ENCODE data around the gene TNFRSF12A.
A peak's percentile ranks its signal among the peaks of the same experiment; 100 is the strongest.

The TNFRSF12A gene

GRCh38 chr16:3010510-3010909, 9.7 kb upstream of the TNFRSF12A start:
- Histone ChIP-seq H3K36me3 (ENCODE audit: control insufficient read depth in 2 of 2, insufficient read depth in 1 of 2, low read length in 2 of 2) (no peaks in the 10 kb centered on the region), H3K27ac (ENCODE audit: extremely low read depth, low read depth, low read length) (no peak overlapping the region), H3K4me1 (ENCODE audit: control insufficient read depth, insufficient read depth, low read length) (no peaks in the 10 kb centered on the region; the same call in 1 of the 2 replicates), H3K9me3 (ENCODE audit: control insufficient read depth, insufficient read depth, low read depth, low read length) (no peaks in the 10 kb centered on the region), H3K4me3 (ENCODE audit: low read depth, low read length) (no peak overlapping the region)
- TF ChIP-seq ZNF121 (tag by site-specific recombination; IDR thresholded peaks at IDR 0.05) (peak; percentile 63; the same call in 1 of the 2 replicates), BCL11A (tag by site-specific recombination; IDR thresholded peaks at IDR 0.05; ENCODE audit: low read depth) (no peak)
- CTCF ChIA-PET: interaction anchor here (0.7 to 1.3 kb wide), 3 partner anchors 9 to 156 kb away, joined by 3 to 6 read pairs (median 4); partner anchors contain the start of gene TNFRSF12A
- POLR2A ChIA-PET: interaction anchor here (12.4 kb wide), 1 partner anchor 13 kb away, joined by 247 read pairs; the partner anchor contains the start of genes CLDN6, HCFC1R1, THOC6 and TNFRSF12A

DNA sequence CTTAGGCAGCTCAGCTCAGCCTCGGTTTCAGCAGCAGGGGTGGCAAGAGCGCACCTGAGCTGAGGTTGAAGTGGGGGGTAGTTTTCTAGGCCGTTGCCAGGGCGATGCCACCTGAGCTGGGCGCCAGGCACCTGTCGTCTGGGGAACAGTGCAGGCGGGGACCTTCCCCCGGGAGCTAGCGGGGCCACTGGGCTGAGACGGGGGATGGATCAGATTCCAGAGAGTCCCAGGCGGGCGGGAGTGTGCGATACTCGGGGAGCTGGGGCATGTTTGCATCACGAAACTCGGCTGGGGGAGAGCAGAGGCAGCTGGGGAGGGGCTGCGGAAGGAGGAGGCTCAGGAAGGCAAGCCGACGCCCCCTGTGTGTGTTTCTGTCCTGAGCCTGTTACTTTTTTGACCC, 7.9 kb upstream of the TNFRSF12A start:
- no peaks in the 10 kb centered on the region for H3K9me3 ChIP-seq (ENCODE audit: control insufficient read depth, insufficient read depth, low read depth, low read length)
- no peak overlapping the region for H3K27ac ChIP-seq (ENCODE audit: extremely low read depth, low read depth, low read length)
- POLR2A ChIA-PET: interaction anchor here (0.6 to 1.4 kb wide), 4 partner anchors 9 to 16 kb away, joined by 3 to 5 read pairs (median 4); partner anchors contain the start of genes HCFC1R1 and THOC6
- no peaks in the 10 kb centered on the region; the same call in 1 of the 2 replicates for H3K4me1 ChIP-seq (ENCODE audit: control insufficient read depth, insufficient read depth, low read length)
- no peaks in the 10 kb centered on the region for H3K36me3 ChIP-seq (ENCODE audit: control insufficient read depth in 2 of 2, insufficient read depth in 1 of 2, low read length in 2 of 2)
- no peak for TF ChIP-seq HOXD13 (CRISPR knock-in tag; IDR thresholded peaks at IDR 0.05; ENCODE audit: borderline replicate concordance)
- TF ChIP-seq BCL11B (tag by site-specific recombination; IDR thresholded peaks at IDR 0.05; ENCODE audit: low read depth): no peak
- peak; percentile 53 for TF ChIP-seq SCRT2 (tag by site-specific recombination; IDR thresholded peaks at IDR 0.05)
- no peak for TF ChIP-seq ZNF174 (tag by site-specific recombination; IDR thresholded peaks at IDR 0.05)
- peak; percentile 40 for TF ChIP-seq KLF1 (tag by site-specific recombination; IDR thresholded peaks at IDR 0.05)
- TF ChIP-seq EGR2 (tag by site-specific recombination; IDR thresholded peaks at IDR 0.05; ENCODE audit: low read depth): peak; percentile 16; the same call in 1 of the 2 replicates
- TF ChIP-seq GLIS2 (tag by site-specific recombination; IDR thresholded peaks at IDR 0.05): no peak
- TF ChIP-seq, protein P1, sequence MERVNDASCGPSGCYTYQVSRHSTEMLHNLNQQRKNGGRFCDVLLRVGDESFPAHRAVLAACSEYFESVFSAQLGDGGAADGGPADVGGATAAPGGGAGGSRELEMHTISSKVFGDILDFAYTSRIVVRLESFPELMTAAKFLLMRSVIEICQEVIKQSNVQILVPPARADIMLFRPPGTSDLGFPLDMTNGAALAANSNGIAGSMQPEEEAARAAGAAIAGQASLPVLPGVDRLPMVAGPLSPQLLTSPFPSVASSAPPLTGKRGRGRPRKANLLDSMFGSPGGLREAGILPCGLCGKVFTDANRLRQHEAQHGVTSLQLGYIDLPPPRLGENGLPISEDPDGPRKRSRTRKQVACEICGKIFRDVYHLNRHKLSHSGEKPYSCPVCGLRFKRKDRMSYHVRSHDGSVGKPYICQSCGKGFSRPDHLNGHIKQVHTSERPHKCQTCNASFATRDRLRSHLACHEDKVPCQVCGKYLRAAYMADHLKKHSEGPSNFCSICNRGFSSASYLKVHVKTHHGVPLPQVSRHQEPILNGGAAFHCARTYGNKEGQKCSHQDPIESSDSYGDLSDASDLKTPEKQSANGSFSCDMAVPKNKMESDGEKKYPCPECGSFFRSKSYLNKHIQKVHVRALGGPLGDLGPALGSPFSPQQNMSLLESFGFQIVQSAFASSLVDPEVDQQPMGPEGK (tag by site-specific recombination; IDR thresholded peaks at IDR 0.05): peak; percentile 55
- TF ChIP-seq ZNF701 (tag by site-specific recombination; IDR thresholded peaks at IDR 0.05): no peak
- no peak for TF ChIP-seq ZNF19 (tag by site-specific recombination; IDR thresholded peaks at IDR 0.05; ENCODE audit: low read depth)
- TF ChIP-seq OVOL3 (tag by site-specific recombination; IDR thresholded peaks at IDR 0.05): no peak
- TF ChIP-seq ZNF677 (tag by site-specific recombination; IDR thresholded peaks at IDR 0.05): no peak
- 0 out of 2 replicates have a peak, but pooled peaks have one; percentile 9 for TF ChIP-seq ZFHX2 (tag by site-specific recombination; conservative IDR thresholded peaks at IDR 0.05)
- TF ChIP-seq HOXA7 (CRISPR knock-in tag; IDR thresholded peaks at IDR 0.05; ENCODE audit: borderline replicate concordance): no peak
- H3K4me3 ChIP-seq (ENCODE audit: low read depth, low read length): no peak overlapping the region
- CTCF ChIA-PET: interaction anchor here (1.0 kb wide), 1 partner anchor 9 kb away, joined by 3 read pairs; no protein-coding TSS in a partner anchor

DNA sequence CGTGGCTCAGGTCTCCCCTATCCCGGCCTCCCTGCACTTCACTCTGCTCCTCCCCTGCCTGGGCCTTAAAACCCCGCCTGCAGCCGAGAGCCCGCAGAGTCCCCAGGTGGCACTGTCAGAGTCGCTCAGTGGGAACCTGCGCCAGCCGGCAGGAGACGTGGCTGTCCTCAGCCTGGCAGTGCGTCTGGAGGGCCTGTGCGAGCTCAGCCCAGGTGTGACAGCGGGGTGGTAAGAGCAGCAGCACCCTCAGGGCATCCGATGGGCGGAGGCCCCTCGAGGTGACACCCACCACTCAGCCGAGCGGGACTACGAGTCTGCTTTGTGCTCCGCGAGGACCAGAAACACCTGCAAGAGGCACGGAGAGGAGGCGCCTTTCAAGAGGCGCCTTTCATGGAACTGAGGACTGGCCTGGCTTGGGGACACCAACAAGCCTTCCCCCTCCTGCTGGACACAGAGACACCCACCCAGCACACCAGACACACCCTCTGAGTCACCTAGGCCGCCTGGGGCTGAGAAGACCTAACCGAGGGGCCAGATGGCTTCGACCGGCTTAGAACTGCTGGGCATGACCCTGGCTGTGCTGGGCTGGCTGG, 7.2 kb upstream of the TNFRSF12A start, which contains the start of gene CLDN9:
CLDN9 (plus strand) TSS at position 96 of the 593 bp plus-strand sequence; CDS start at position 536, 440 bp downstream.
- Histone ChIP-seq H3K4me1 (ENCODE audit: control insufficient read depth, insufficient read depth, low read length) (no peaks in the 10 kb centered on the region; the same call in 1 of the 2 replicates), H3K36me3 (ENCODE audit: control insufficient read depth in 2 of 2, insufficient read depth in 1 of 2, low read length in 2 of 2) (no peaks in the 10 kb centered on the region), H3K27ac (ENCODE audit: extremely low read depth, low read depth, low read length) (no peak within 1 kb of the TSS), H3K4me3 (ENCODE audit: low read depth, low read length) (no peak within 1 kb of the TSS), H3K9me3 (ENCODE audit: control insufficient read depth, insufficient read depth, low read depth, low read length) (no peaks in the 10 kb centered on the region)
- POLR2A ChIA-PET: interaction anchor here (0.6 to 1.4 kb wide), 4 partner anchors 8 to 15 kb away, joined by 3 to 5 read pairs (median 4); partner anchors contain the start of genes HCFC1R1 and THOC6
- CTCF ChIA-PET: interaction anchor here (0.6 kb wide), 1 partner anchor 29 kb away, joined by 3 read pairs; no protein-coding TSS in a partner anchor
- TF ChIP-seq ZIC2 (tag by site-specific recombination; IDR thresholded peaks at IDR 0.05) (peak; percentile 74), ZNF677 (tag by site-specific recombination; IDR thresholded peaks at IDR 0.05) (peak; percentile 71; the same call in 1 of the 2 replicates), ZNF544 (tag by site-specific recombination; IDR thresholded peaks at IDR 0.05) (no peak), KLF1 (tag by site-specific recombination; IDR thresholded peaks at IDR 0.05) (peak; percentile 80), KLF17 (tag by site-specific recombination; IDR thresholded peaks at IDR 0.05) (0 out of 2 replicates have a peak, but pooled peaks have one; percentile 17)
